Tibial nerve (tissue), 4 donors: ENCODE data around the gene BTBD9.

Experiments
- CTCF ChIP-seq, 5 experiments: fragments of 200-600 bp in 3 of 5; fragments of 450-650 bp in 2 of 5; sonication (generic) in 3 of 5; IDR thresholded peaks; one replicate each; pipeline ENCODE4 v1.5.1; 2016 to 2019; ENCODE audit warnings: antibody characterized with exemption in 5 of 5, mild to moderate bottlenecking in 3 of 5, moderate library complexity in 2 of 5
- EP300 ChIP-seq, 2 donors: sonication (generic); formaldehyde crosslinking; IDR thresholded peaks; one replicate each; pipeline ENCODE4 v1.6.1; 2017; ENCODE audit warnings: antibody characterized with exemption in 2 of 2, mild to moderate bottlenecking in 1 of 2
- POLR2A ChIP-seq, 2 donors: fragments of 450-650 bp; IDR thresholded peaks; one replicate each; pipeline ENCODE4 v1.6.1; 2017; ENCODE audit warnings: antibody characterized with exemption in 2 of 2, mild to moderate bottlenecking in 2 of 2, moderate library complexity in 2 of 2

- no peak for TF ChIP-seq CTCF (IDR thresholded peaks at IDR 0.05)
- TF ChIP-seq POLR2A (IDR thresholded peaks at IDR 0.05): no peak
- no peak for TF ChIP-seq EP300 (IDR thresholded peaks at IDR 0.05)
Measured at GRCh38 chr6:38429546-38429945, 210.2 kb downstream of the BTBD9 start.
